Liver (tissue), 3 donors: ENCODE results near the gene EIF4G3.

Experiments used
- CTCF ChIP-seq: fragments of 150-350 bp; IDR thresholded peaks from 2 replicates; pipeline ENCODE4 v1.5.1; 2017; ENCODE audit warnings: improper control_type of control experiment, low read depth, low read length; ENCODE audit not compliant: missing input control
- EGR1 ChIP-seq, 2 donors: IDR thresholded peaks; 2 replicates each; pipeline ENCODE4 v1.6.1; 2016 to 2018; ENCODE audit warnings: antibody characterized with exemption in 2 of 2, low read depth in 2 of 2
- FOXA1 ChIP-seq: IDR thresholded peaks from 2 replicates; pipeline ENCODE4 v1.6.1; 2016; ENCODE audit warnings: antibody characterized with exemption
- GABPA ChIP-seq, 2 donors: IDR thresholded peaks in 1 of 2; conservative IDR thresholded peaks in 1 of 2; 2 replicates each; pipeline ENCODE4 v1.6.1; 2016; ENCODE audit warnings: antibody characterized with exemption in 2 of 2, mild to moderate bottlenecking in 1 of 2, moderate library complexity in 1 of 2
- JUND ChIP-seq, 2 donors: IDR thresholded peaks; 2 replicates each; pipeline ENCODE4 v1.6.1; 2016; ENCODE audit warnings: antibody characterized with exemption in 2 of 2
- MAX ChIP-seq: IDR thresholded peaks from 2 replicates; pipeline ENCODE4 v1.6.1; 2016; ENCODE audit warnings: antibody characterized with exemption
- RAD21 ChIP-seq, 2 donors: IDR thresholded peaks; 2 replicates each; pipeline ENCODE4 v1.6.1; 2016; ENCODE audit warnings: antibody characterized with exemption in 2 of 2, mild to moderate bottlenecking in 2 of 2
- SP1 ChIP-seq: IDR thresholded peaks from 2 replicates; pipeline ENCODE4 v1.6.1; 2018; ENCODE audit warnings: antibody characterized with exemption, mild to moderate bottlenecking
- TAF1 ChIP-seq: conservative IDR thresholded peaks from 2 replicates; pipeline ENCODE4 v1.6.1; 2016; ENCODE audit warnings: antibody characterized with exemption, mild to moderate bottlenecking
- YY1 ChIP-seq: IDR thresholded peaks from 2 replicates; pipeline ENCODE4 v1.6.1; 2016; ENCODE audit warnings: antibody characterized with exemption, mild to moderate bottlenecking
- TF ChIP-seq, protein P1 (sequence below): IDR thresholded peaks from 2 replicates; pipeline ENCODE4 v1.6.1; 2016; ENCODE audit warnings: antibody characterized with exemption
- TF ChIP-seq, protein P2 (sequence below): IDR thresholded peaks from 2 replicates; pipeline ENCODE4 v1.6.1; 2016; ENCODE audit warnings: antibody characterized with exemption, mild to moderate bottlenecking
- donor health status: healthy.
- donor health status: healthy.

- TF ChIP-seq EGR1 (IDR thresholded peaks at IDR 0.05; ENCODE audit: low read depth in 2 of 2) (no peak), CTCF (no peak), RAD21 (IDR thresholded peaks at IDR 0.05) (no peak), YY1 (no peak), TAF1 (no peak), GABPA (IDR thresholded peaks at IDR 0.05 in 1 of 2, conservative IDR thresholded peaks at IDR 0.05 in 1 of 2) (no peak), FOXA1 (no peak), SP1 (no peak), MAX (no peak), JUND (IDR thresholded peaks at IDR 0.05) (no peak)
- TF ChIP-seq, protein P1, sequence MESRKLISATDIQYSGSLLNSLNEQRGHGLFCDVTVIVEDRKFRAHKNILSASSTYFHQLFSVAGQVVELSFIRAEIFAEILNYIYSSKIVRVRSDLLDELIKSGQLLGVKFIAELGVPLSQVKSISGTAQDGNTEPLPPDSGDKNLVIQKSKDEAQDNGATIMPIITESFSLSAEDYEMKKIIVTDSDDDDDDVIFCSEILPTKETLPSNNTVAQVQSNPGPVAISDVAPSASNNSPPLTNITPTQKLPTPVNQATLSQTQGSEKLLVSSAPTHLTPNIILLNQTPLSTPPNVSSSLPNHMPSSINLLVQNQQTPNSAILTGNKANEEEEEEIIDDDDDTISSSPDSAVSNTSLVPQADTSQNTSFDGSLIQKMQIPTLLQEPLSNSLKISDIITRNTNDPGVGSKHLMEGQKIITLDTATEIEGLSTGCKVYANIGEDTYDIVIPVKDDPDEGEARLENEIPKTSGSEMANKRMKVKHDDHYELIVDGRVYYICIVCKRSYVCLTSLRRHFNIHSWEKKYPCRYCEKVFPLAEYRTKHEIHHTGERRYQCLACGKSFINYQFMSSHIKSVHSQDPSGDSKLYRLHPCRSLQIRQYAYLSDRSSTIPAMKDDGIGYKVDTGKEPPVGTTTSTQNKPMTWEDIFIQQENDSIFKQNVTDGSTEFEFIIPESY = no peak
- TF ChIP-seq, protein P2, sequence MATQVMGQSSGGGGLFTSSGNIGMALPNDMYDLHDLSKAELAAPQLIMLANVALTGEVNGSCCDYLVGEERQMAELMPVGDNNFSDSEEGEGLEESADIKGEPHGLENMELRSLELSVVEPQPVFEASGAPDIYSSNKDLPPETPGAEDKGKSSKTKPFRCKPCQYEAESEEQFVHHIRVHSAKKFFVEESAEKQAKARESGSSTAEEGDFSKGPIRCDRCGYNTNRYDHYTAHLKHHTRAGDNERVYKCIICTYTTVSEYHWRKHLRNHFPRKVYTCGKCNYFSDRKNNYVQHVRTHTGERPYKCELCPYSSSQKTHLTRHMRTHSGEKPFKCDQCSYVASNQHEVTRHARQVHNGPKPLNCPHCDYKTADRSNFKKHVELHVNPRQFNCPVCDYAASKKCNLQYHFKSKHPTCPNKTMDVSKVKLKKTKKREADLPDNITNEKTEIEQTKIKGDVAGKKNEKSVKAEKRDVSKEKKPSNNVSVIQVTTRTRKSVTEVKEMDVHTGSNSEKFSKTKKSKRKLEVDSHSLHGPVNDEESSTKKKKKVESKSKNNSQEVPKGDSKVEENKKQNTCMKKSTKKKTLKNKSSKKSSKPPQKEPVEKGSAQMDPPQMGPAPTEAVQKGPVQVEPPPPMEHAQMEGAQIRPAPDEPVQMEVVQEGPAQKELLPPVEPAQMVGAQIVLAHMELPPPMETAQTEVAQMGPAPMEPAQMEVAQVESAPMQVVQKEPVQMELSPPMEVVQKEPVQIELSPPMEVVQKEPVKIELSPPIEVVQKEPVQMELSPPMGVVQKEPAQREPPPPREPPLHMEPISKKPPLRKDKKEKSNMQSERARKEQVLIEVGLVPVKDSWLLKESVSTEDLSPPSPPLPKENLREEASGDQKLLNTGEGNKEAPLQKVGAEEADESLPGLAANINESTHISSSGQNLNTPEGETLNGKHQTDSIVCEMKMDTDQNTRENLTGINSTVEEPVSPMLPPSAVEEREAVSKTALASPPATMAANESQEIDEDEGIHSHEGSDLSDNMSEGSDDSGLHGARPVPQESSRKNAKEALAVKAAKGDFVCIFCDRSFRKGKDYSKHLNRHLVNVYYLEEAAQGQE = no peak
Measured at GRCh38 chr1:21000245-21000594, 176.5 kb downstream of the EIF4G3 start.
